GM12878 (cell line): ENCODE data around the gene ITGA3. TPM values are rescaled to one million over a fixed set of nuclear protein-coding genes. Genes with fewer than 3 reads are reported as not detected.

ENCODE experiments used
- ATAC-seq: fragments of 200-7000 bp; cut with Tn5 transposase; 3 replicates; pipeline ENCODE4 v1.9.1; 2020; ENCODE audit warnings: mild to moderate bottlenecking, moderate library complexity
- BruUV-seq: library from RNA; stranded (reverse); fragments of 400-500 nt; replicated peaks from 2 replicates; lab custom pipeline; 2021; lab: Mats Ljungman, UMichigan
- CTCF ChIA-PET: fragments of 300-600 bp; sonication (Branson Sonifier 250); formaldehyde crosslinking; extraction: SDS; loops from one replicate; lab custom pipeline; 2021; ENCODE audit warnings: inconsistent platforms; lab: Yijun Ruan, JAX
- POLR2A ChIA-PET: fragments of 350-600 bp; formaldehyde crosslinking; extraction: SDS; loops from one replicate; lab custom pipeline; 2021; ENCODE audit warnings: inconsistent platforms; lab: Charles Lee
- RAD21 ChIA-PET: fragments of 300-600 bp; sonication (Branson Sonifier 250); formaldehyde crosslinking; loops from one replicate; lab custom pipeline; 2023; ENCODE audit warnings: antibody characterized with exemption; ENCODE audit not compliant: unreplicated experiment; lab: Charles Lee
- SMC1A ChIA-PET: fragments of 300-600 bp; sonication (Branson Sonifier 250); formaldehyde crosslinking; loops from one replicate; lab custom pipeline; 2023; ENCODE audit not compliant: unreplicated experiment, uncharacterized antibody; lab: Charles Lee
- DNase-seq: peaks from one replicate; pipeline ENCODE4 v3.0.0-alpha.2; 2011; ENCODE audit warnings: low read depth, low spot score
- FAIRE-seq: peaks from 3 replicates; lab custom pipeline; 2011; peaks lifted over from hg19 to GRCh38; lab: Jason Lieb, UNC
- H2AFZ ChIP-seq: 2 replicates; pipeline ENCODE4 v1.6.0; 2011; ENCODE audit warnings: low read depth, low read length, control low read depth; ENCODE audit not compliant: control insufficient read depth
- H3K27ac ChIP-seq: 2 replicates; pipeline ENCODE4 v1.5.1; 2011; ENCODE audit warnings: control low read depth; ENCODE audit not compliant: control insufficient read depth, insufficient read depth
- H3K27me3 ChIP-seq, 2 experiments: replicated peaks in 1 of 2; 2 replicates each; pipeline versions ENCODE4 v1.6.0 to v1.6.1; 2011; ENCODE audit warnings: low read length in 1 of 2; ENCODE audit not compliant: control insufficient read depth in 2 of 2, insufficient read depth in 2 of 2
- H3K36me3 ChIP-seq, 2 experiments: 2 replicates each; pipeline ENCODE4 v1.5.1; 2011; ENCODE audit warnings: low read length in 1 of 2; ENCODE audit not compliant: control insufficient read depth in 2 of 2, insufficient read depth in 2 of 2
- H3K4me1 ChIP-seq: 2 replicates; pipeline ENCODE4 v1.6.1; 2011; ENCODE audit warnings: mild to moderate bottlenecking, low read length, moderate library complexity, mixed read lengths; ENCODE audit not compliant: control insufficient read depth, insufficient read depth
- H3K4me2 ChIP-seq: 2 replicates; pipeline ENCODE4 v1.6.0; 2011; ENCODE audit warnings: control low read depth; ENCODE audit not compliant: control insufficient read depth, insufficient read depth
- H3K4me3 ChIP-seq: fragments of 200-600 bp; sonication (generic); 2 replicates; pipeline ENCODE4 v1.5.1; 2016
- H3K79me2 ChIP-seq: 2 replicates; pipeline ENCODE4 v1.6.0; 2011; ENCODE audit warnings: low read length; ENCODE audit not compliant: control insufficient read depth, insufficient read depth
- H3K9ac ChIP-seq: 2 replicates; pipeline ENCODE4 v1.8.0; 2011; ENCODE audit warnings: low read length, control low read depth, mixed read lengths; ENCODE audit not compliant: control insufficient read depth, insufficient read depth
- H3K9me3 ChIP-seq: replicated peaks from 3 replicates; pipeline ENCODE4 v1.5.1; 2011; ENCODE audit warnings: mild to moderate bottlenecking, low read length; ENCODE audit not compliant: control insufficient read depth, insufficient read depth
- H4K20me1 ChIP-seq: 2 replicates; pipeline ENCODE4 v1.6.0; 2011; ENCODE audit not compliant: control insufficient read depth, insufficient read depth
- BMI1 ChIP-seq: fragments of 450-650 bp; IDR thresholded peaks from 2 replicates; pipeline ENCODE4 v1.6.1; 2016; ENCODE audit warnings: mild to moderate bottlenecking, moderate library complexity, borderline replicate concordance
- ETV6 ChIP-seq, 2 experiments: fragments of 450-650 bp in 1 of 2; IDR thresholded peaks in 1 of 2; conservative IDR thresholded peaks in 1 of 2; 2 replicates each; pipeline ENCODE4 v1.6.1; 2014; ENCODE audit warnings: antibody characterized with exemption in 1 of 2, borderline replicate concordance in 1 of 2, low read depth in 1 of 2, mild to moderate bottlenecking in 1 of 2, moderate library complexity in 1 of 2
- IRF4 ChIP-seq: IDR thresholded peaks from 2 replicates; pipeline ENCODE4 v1.6.1; 2011; ENCODE audit warnings: low read depth, low read length
- KDM1A ChIP-seq: fragments of 200-600 bp; sonication (generic); IDR thresholded peaks from 2 replicates; pipeline ENCODE4 v1.6.1; 2016; ENCODE audit warnings: borderline replicate concordance
- LARP7 ChIP-seq: fragments of 450-650 bp; IDR thresholded peaks from 2 replicates; pipeline ENCODE4 v1.6.1; 2017; ENCODE audit warnings: mild to moderate bottlenecking
- MXI1 ChIP-seq: fragments of 150-350 bp; IDR thresholded peaks from 2 replicates; pipeline ENCODE4 v1.6.1; 2011; ENCODE audit warnings: low read depth, mild to moderate bottlenecking, inconsistent platforms, low read length, improper control_type of control experiment
- SIX5 ChIP-seq: IDR thresholded peaks from 2 replicates; pipeline ENCODE4 v1.6.1; 2011; ENCODE audit warnings: mild to moderate bottlenecking, low read depth, low read length, moderate library complexity; ENCODE audit not compliant: severe bottlenecking
- SMAD5 ChIP-seq: IDR thresholded peaks from 2 replicates; pipeline ENCODE4 v1.6.1; 2016; ENCODE audit warnings: antibody characterized with exemption, low read depth
- TBL1XR1 ChIP-seq: IDR thresholded peaks from 2 replicates; pipeline ENCODE4 v1.6.1; 2012; ENCODE audit warnings: low read depth, low read length, improper control_type of control experiment
- TCF12 ChIP-seq: IDR thresholded peaks from 2 replicates; pipeline ENCODE4 v1.6.1; 2011; ENCODE audit warnings: low read depth, mild to moderate bottlenecking, low read length
- TCF7 ChIP-seq: IDR thresholded peaks from 2 replicates; pipeline ENCODE4 v1.6.1; 2014; ENCODE audit warnings: antibody characterized with exemption, borderline replicate concordance
- ZNF207 ChIP-seq: fragments of 450-650 bp; IDR thresholded peaks from 2 replicates; pipeline ENCODE4 v1.6.1; 2014; ENCODE audit warnings: antibody characterized with exemption, mild to moderate bottlenecking, borderline replicate concordance
- WGBS: methylation state at CpG from one replicate; pipeline ENCODE4 v1.1.6; 2016; ENCODE audit warnings: low lambda C conversion rate; ENCODE audit not compliant: insufficient replicate concordance, insufficient coverage; ENCODE audit errors: missing lambda C conversion rate; 5-methylcytosine and 5-hydroxymethylcytosine counted together
- in situ Hi-C: fragments of 300-500 bp; cut with MboI; formaldehyde crosslinking; loops from 9 replicates; pipeline ENCODE4 v1.14.3; 2018; ENCODE audit warnings: mixed read lengths
- intact Hi-C: fragments of 100-400 bp; cut with micrococcal nuclease; formaldehyde crosslinking; loops from one replicate; pipeline ENCODE4 v1.14.2; 2022; ENCODE audit not compliant: unreplicated experiment
- polyA plus RNA-seq, 11 experiments: library from polyadenylated mRNA; depleted of rRNA in 4 of 11; unstranded in 6 of 11; stranded (reverse) in 5 of 11; fragments of >200 nt; fragmentation: Nextera tagmentation in 4 of 11; fragmentation: Illumina TruSeq in 1 of 11; extraction: Ambion mirVana in 4 of 11; extraction: Trizol in 1 of 11; gene quantifications; 1 replicate in 1 of 11; 2 replicates in 10 of 11; pipeline versions ENCODE4 v1.2.1 to v1.2.3, GENCODE V29; 2011 to 2016; ENCODE audit warnings: inconsistent platforms in 2 of 11, missing spikeins in 2 of 11, low read depth in 1 of 11
- total RNA-seq, 4 experiments: library from RNA; depleted of rRNA in 3 of 4; stranded (reverse); fragments of >200 nt in 3 of 4; fragmentation: Illumina TruSeq in 1 of 4; extraction: Trizol in 1 of 4; gene quantifications; 2 replicates each; pipeline versions ENCODE4 v1.2.1 to v1.2.3, GENCODE V29; 2013 to 2021
- TF ChIP-seq, protein P1 (sequence below): IDR thresholded peaks from 2 replicates; pipeline ENCODE4 v1.6.1; 2011; ENCODE audit warnings: low read depth, mild to moderate bottlenecking, low read length, moderate library complexity, borderline replicate concordance; ENCODE audit errors: extremely low read depth
- TF ChIP-seq, protein P2 (sequence below): IDR thresholded peaks from 2 replicates; pipeline ENCODE4 v1.6.1; 2012; ENCODE audit warnings: low read depth, low read length, improper control_type of control experiment
- TF ChIP-seq, protein P3 (sequence below): IDR thresholded peaks from 2 replicates; pipeline ENCODE4 v1.6.1; 2012; ENCODE audit warnings: low read depth, low read length, improper control_type of control experiment
- TF ChIP-seq, protein P4 (sequence below): fragments of 450-650 bp; formaldehyde crosslinking; IDR thresholded peaks from 2 replicates; pipeline ENCODE4 v1.4.0; 2022; ENCODE audit warnings: mild to moderate bottlenecking, moderate library complexity

Gene ITGA3
- total and polyA plus RNA-seq, 10 of the 15 experiments (the other 5 are each of a cell fraction or from before 2014, with no cell fraction given) = 0.29 to 13.4 (median 6.6) TPM

DNA sequence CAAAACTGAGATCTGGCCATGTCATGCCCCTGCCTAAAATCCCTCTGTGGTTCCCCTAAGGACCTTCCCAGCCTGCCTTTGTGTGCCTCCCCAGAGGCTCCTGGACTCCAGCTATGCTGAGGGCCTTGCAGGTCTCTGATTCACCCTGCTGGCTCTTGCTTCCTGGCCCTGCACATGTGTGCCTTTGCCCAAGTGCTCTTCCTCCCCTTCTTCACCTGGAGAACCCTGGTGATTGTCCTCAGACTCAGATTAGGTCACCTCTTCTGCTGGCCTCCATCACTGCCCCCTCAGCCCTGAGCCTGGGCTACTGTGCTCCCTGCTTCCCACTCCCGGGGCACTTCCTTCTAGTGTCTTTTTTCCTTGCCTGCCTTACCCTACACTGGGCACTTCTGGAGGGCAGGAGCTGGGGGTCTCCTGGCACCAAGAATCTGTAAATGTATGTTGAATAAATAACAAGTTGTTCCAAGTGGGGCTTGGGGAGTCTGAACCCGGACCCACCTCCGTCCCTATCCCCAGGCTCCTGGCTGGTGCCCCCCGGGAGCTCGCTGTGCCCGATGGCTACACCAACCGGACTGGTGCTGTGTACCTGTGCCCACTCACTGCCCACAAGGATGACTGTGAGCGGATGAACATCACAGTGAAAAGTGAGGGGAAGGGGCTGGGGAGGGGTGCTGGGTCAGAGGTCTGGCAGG, 7.8 kb downstream of the ITGA3 start:
- no peaks in the 10 kb centered on the region for H3K9me3 ChIP-seq
- H2AFZ ChIP-seq = no peak overlapping the region
- H3K4me2 ChIP-seq = no peak overlapping the region
- BruUV-seq = no TSS peak
- in situ Hi-C loops = no loop called here
- FAIRE-seq (no peak), DNase-seq (no peak), ATAC-seq (no peak)
- H3K36me3 ChIP-seq = no peaks in the 10 kb centered on the region; a peak in 1 of 4 replicates
- ChIA-PET SMC1A (no interaction called here), CTCF (interaction anchor here (0.8 to 1.1 kb wide), 2 partner anchors 14 to 24 kb away, joined by 3 to 4 read pairs; no protein-coding TSS in a partner anchor), RAD21 (no interaction called here), POLR2A (no interaction called here)
- no peak overlapping the region for H3K27ac ChIP-seq
- intact Hi-C loops = no loop called here
- no peaks in the 10 kb centered on the region; the same call in 1 of the 2 replicates for H4K20me1 ChIP-seq
- 84% methylated on average over 8 of the region's 8 CpGs for WGBS
- H3K27me3 ChIP-seq = no peaks in the 10 kb centered on the region
- no peaks in the 10 kb centered on the region for H3K79me2 ChIP-seq
- H3K9ac ChIP-seq = no peak overlapping the region
- no peak overlapping the region for H3K4me3 ChIP-seq
- peaks cover 5% of the 10 kb centered on the region; the same call in 1 of the 2 replicates for H3K4me1 ChIP-seq
- TF ChIP-seq MXI1 (no peak), ZNF207 (no peak), SIX5 (no peak), TCF12 (no peak), TBL1XR1 (no peak), TCF7 (no peak), BMI1 (no peak), SMAD5 (no peak), ETV6 (conservative IDR thresholded peaks at IDR 0.05 in 1 of 2, IDR thresholded peaks at IDR 0.05 in 1 of 2; ENCODE audit: borderline replicate concordance in 1 of 2, low read depth in 1 of 2) (no peak), IRF4 (no peak), LARP7 (no peak), KDM1A (no peak)
- TF ChIP-seq, protein P1, sequence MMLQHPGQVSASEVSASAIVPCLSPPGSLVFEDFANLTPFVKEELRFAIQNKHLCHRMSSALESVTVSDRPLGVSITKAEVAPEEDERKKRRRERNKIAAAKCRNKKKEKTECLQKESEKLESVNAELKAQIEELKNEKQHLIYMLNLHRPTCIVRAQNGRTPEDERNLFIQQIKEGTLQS = no peak
- TF ChIP-seq, protein P2, sequence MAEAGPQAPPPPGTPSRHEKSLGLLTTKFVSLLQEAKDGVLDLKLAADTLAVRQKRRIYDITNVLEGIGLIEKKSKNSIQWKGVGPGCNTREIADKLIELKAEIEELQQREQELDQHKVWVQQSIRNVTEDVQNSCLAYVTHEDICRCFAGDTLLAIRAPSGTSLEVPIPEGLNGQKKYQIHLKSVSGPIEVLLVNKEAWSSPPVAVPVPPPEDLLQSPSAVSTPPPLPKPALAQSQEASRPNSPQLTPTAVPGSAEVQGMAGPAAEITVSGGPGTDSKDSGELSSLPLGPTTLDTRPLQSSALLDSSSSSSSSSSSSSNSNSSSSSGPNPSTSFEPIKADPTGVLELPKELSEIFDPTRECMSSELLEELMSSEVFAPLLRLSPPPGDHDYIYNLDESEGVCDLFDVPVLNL = no peak
- TF ChIP-seq, protein P3, sequence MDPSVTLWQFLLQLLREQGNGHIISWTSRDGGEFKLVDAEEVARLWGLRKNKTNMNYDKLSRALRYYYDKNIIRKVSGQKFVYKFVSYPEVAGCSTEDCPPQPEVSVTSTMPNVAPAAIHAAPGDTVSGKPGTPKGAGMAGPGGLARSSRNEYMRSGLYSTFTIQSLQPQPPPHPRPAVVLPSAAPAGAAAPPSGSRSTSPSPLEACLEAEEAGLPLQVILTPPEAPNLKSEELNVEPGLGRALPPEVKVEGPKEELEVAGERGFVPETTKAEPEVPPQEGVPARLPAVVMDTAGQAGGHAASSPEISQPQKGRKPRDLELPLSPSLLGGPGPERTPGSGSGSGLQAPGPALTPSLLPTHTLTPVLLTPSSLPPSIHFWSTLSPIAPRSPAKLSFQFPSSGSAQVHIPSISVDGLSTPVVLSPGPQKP = no peak
- TF ChIP-seq, protein P4, sequence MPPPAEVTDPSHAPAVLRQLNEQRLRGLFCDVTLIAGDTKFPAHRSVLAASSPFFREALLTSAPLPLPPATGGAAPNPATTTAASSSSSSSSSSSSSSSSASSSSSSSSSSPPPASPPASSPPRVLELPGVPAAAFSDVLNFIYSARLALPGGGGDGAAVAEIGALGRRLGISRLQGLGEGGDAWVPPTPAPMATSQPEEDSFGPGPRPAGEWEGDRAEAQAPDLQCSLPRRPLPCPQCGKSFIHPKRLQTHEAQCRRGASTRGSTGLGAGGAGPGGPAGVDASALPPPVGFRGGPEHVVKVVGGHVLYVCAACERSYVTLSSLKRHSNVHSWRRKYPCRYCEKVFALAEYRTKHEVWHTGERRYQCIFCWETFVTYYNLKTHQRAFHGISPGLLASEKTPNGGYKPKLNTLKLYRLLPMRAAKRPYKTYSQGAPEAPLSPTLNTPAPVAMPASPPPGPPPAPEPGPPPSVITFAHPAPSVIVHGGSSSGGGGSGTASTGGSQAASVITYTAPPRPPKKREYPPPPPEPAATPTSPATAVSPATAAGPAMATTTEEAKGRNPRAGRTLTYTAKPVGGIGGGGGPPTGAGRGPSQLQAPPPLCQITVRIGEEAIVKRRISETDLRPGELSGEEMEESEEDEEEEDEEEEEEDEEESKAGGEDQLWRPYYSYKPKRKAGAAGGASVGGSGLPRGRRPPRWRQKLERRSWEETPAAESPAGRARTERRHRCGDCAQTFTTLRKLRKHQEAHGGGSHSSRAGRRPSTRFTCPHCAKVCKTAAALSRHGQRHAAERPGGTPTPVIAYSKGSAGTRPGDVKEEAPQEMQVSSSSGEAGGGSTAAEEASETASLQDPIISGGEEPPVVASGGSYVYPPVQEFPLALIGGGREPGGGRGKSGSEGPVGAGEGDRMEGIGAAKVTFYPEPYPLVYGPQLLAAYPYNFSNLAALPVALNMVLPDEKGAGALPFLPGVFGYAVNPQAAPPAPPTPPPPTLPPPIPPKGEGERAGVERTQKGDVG (CRISPR knock-in tag) = no peak
